ENCODE results near the gene TMOD3.

DNA sequence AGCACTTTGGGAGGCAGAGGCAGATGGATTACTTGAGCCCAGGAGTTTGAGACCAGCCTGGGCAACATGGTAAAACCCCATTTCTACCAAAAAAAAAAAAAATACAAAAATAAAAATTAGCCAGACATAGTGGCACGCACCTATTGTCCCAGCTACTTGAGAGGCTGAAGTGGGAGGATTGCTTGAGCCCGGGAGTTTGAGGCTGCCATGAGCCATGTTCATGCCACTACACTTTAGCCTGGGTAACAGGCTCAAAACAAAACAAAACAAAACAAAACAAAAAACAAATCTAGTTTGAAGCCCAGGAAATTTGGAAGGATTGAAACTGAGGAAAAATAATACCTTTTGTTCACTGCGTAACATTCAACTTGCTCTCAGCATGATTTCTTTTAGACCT, 16.6 kb downstream of the TMOD3 start:
- no peak for TF ChIP-seq CREB1 (CRISPR knock-in tag; IDR thresholded peaks at IDR 0.05; ENCODE audit: low read depth)
- TF ChIP-seq POLR2AphosphoS5 (IDR thresholded peaks at IDR 0.05; ENCODE audit: low read depth) = no peak
- no peak for TF ChIP-seq EZH2 (IDR thresholded peaks at IDR 0.05; ENCODE audit: low read depth, unreplicated experiment)

Measured in GM23338 (cell line).